IMR-90 (cell line): ENCODE results near the gene LMNTD2. TPM values are rescaled to one million over a fixed set of nuclear protein-coding genes. Genes with fewer than 3 reads are reported as not detected.

Experiments
- ATAC-seq: fragments of 200-7000 bp; cut with Tn5 transposase; 2 replicates; pipeline ENCODE4 v1.9.1; 2020; ENCODE audit warnings: low read depth, mild to moderate bottlenecking, moderate library complexity
- BruUV-seq: library from RNA; stranded (reverse); fragments of 400-500 nt; replicated peaks from 2 replicates; lab custom pipeline; 2021; lab: Mats Ljungman, UMichigan
- CTCF ChIA-PET: fragments of 300-600 bp; formaldehyde crosslinking; extraction: SDS; loops from one replicate; lab custom pipeline; 2021; ENCODE audit warnings: antibody characterized with exemption; lab: Yijun Ruan, JAX
- POLR2A ChIA-PET: fragments of 300-600 bp; sonication (Branson Sonifier 250); formaldehyde crosslinking; loops from one replicate; lab custom pipeline; 2022; ENCODE audit warnings: antibody characterized with exemption; ENCODE audit not compliant: unreplicated experiment; lab: Charles Lee
- DNase-seq: peaks from one replicate; pipeline ENCODE4 v3.0.0; 2013
- H2AFZ ChIP-seq: replicated peaks from 2 replicates; pipeline ENCODE3; 2013; ENCODE audit warnings: low read length, mild to moderate bottlenecking; ENCODE audit not compliant: poor library complexity
- H2AK5ac ChIP-seq: 2 replicates; pipeline ENCODE4 v1.6.1; 2013; ENCODE audit warnings: low read depth, low read length, inconsistent platforms
- H2AK9ac ChIP-seq: replicated peaks from 2 replicates; pipeline ENCODE3; 2013; ENCODE audit warnings: mild to moderate bottlenecking, low read depth, low read length, moderate library complexity; ENCODE audit not compliant: poor library complexity
- H2BK120ac ChIP-seq: 2 replicates; pipeline ENCODE4 v1.6.1; 2013; ENCODE audit warnings: low read depth, low read length, inconsistent platforms
- H2BK15ac ChIP-seq: 3 replicates; pipeline ENCODE4 v1.6.1; 2013; ENCODE audit warnings: low read depth, low read length, inconsistent platforms
- H2BK20ac ChIP-seq: 2 replicates; pipeline ENCODE4 v1.6.1; 2013; ENCODE audit warnings: low read depth, mild to moderate bottlenecking, inconsistent platforms, low read length, moderate library complexity
- H2BK5ac ChIP-seq: 2 replicates; pipeline ENCODE4 v1.6.1; 2013; ENCODE audit warnings: mild to moderate bottlenecking, low read depth, low read length, inconsistent platforms; ENCODE audit not compliant: poor library complexity, severe bottlenecking
- H3K14ac ChIP-seq: replicated peaks from 2 replicates; pipeline ENCODE4 v1.6.1; 2013; ENCODE audit warnings: low read depth, low read length, inconsistent platforms
- H3K18ac ChIP-seq: 2 replicates; pipeline ENCODE4 v1.6.1; 2013; ENCODE audit warnings: low read depth, low read length, control low read depth
- H3K23ac ChIP-seq: 2 replicates; pipeline ENCODE4 v1.6.1; 2013; ENCODE audit warnings: low read depth, low read length, inconsistent platforms
- H3K27ac ChIP-seq: 2 replicates; pipeline ENCODE4 v1.5.1; 2013; ENCODE audit warnings: mild to moderate bottlenecking, control low read depth, low read length; ENCODE audit not compliant: insufficient read depth
- H3K27me3 ChIP-seq: 2 replicates; pipeline ENCODE4 v1.6.1; 2013; ENCODE audit warnings: low read length; ENCODE audit not compliant: control insufficient read depth, insufficient read depth
- H3K36me3 ChIP-seq: 2 replicates; pipeline ENCODE4 v1.6.1; 2013; ENCODE audit warnings: low read length, mixed read lengths; ENCODE audit not compliant: control insufficient read depth, insufficient read depth
- H3K4ac ChIP-seq: 2 replicates; pipeline ENCODE4 v1.6.1; 2013; ENCODE audit warnings: low read depth, low read length, inconsistent platforms
- H3K4me1 ChIP-seq: 2 replicates; pipeline ENCODE4 v1.6.1; 2013; ENCODE audit warnings: low read length, mixed read lengths; ENCODE audit not compliant: control insufficient read depth, insufficient read depth
- H3K4me2 ChIP-seq: 2 replicates; pipeline ENCODE4 v1.6.1; 2013; ENCODE audit warnings: low read depth, mild to moderate bottlenecking, control low read depth, low read length, moderate library complexity
- H3K4me3 ChIP-seq: 2 replicates; pipeline ENCODE4 v1.5.1; 2013; ENCODE audit warnings: low read depth, mild to moderate bottlenecking, control low read depth, low read length, moderate library complexity; ENCODE audit not compliant: insufficient read depth
- H3K56ac ChIP-seq: 2 replicates; pipeline ENCODE4 v1.6.1; 2013; ENCODE audit warnings: low read length, inconsistent platforms; ENCODE audit not compliant: insufficient read depth; ENCODE audit errors: extremely low read depth
- H3K79me1 ChIP-seq, 2 experiments: 2 replicates each; pipeline ENCODE4 v1.6.1; 2013; ENCODE audit warnings: low read length in 2 of 2, inconsistent platforms in 1 of 2, low read depth in 1 of 2
- H3K9ac ChIP-seq: 2 replicates; pipeline ENCODE4 v1.6.1; 2013; ENCODE audit warnings: low read depth, low read length, control low read depth
- H3K9me1 ChIP-seq: 2 replicates; pipeline ENCODE4 v1.6.1; 2013; ENCODE audit warnings: low read length, inconsistent platforms; ENCODE audit not compliant: insufficient read depth
- H3K9me3 ChIP-seq: 2 replicates; pipeline ENCODE4 v1.6.1; 2013; ENCODE audit warnings: low read length; ENCODE audit not compliant: control insufficient read depth, insufficient read depth
- H4K20me1 ChIP-seq: 2 replicates; pipeline ENCODE4 v1.6.1; 2013; ENCODE audit warnings: low read length, inconsistent platforms; ENCODE audit not compliant: insufficient read depth
- H4K5ac ChIP-seq: 2 replicates; pipeline ENCODE4 v1.6.1; 2013; ENCODE audit warnings: mild to moderate bottlenecking, low read depth, low read length, control low read depth
- H4K8ac ChIP-seq, 2 experiments: 2 replicates each; pipeline ENCODE4 v1.6.1; 2013; ENCODE audit warnings: low read depth in 2 of 2, low read length in 2 of 2, control low read depth in 1 of 2, inconsistent platforms in 1 of 2
- H4K91ac ChIP-seq: 2 replicates; pipeline ENCODE4 v1.6.1; 2013; ENCODE audit warnings: low read depth, low read length, inconsistent platforms; ENCODE audit not compliant: insufficient read depth
- FOS ChIP-seq: fragments of 150-350 bp; IDR thresholded peaks from 2 replicates; pipeline ENCODE4 v1.6.1; 2016; ENCODE audit warnings: low read depth, low read length
- SMC3 ChIP-seq: fragments of 150-350 bp; IDR thresholded peaks from 2 replicates; pipeline ENCODE4 v1.6.1; 2016; ENCODE audit warnings: low read depth, mild to moderate bottlenecking, antibody characterized with exemption, low read length, moderate library complexity
- WGBS, 2 experiments: methylation state at CpG; one replicate each; pipeline versions ENCODE4 v1.1.5 to v1.1.7; 2013; ENCODE audit warnings: missing lambda C conversion rate in 2 of 2; ENCODE audit not compliant: insufficient read length in 1 of 2; ENCODE audit errors: extremely low coverage in 2 of 2; 5-methylcytosine and 5-hydroxymethylcytosine counted together
- dilution Hi-C: fragments of 300-500 bp; cut with HindIII; formaldehyde crosslinking; loops from one replicate; pipeline ENCODE4 v1.14.3; 2018; ENCODE audit warnings: low sequenced_read_pairs; ENCODE audit not compliant: unreplicated experiment
- in situ Hi-C: fragments of 300-500 bp; cut with MboI; formaldehyde crosslinking; loops from 3 replicates; pipeline ENCODE4 v1.14.3; 2019; ENCODE audit warnings: low sequenced_read_pairs, inconsistent platforms, mixed read lengths
- intact Hi-C: fragments of 100-400 bp; cut with micrococcal nuclease; formaldehyde crosslinking; loops from 2 replicates; pipeline ENCODE4 v1.10.0; 2022
- polyA plus RNA-seq, 3 experiments: library from polyadenylated mRNA; depleted of rRNA; stranded (reverse); fragments of >200 nt; gene quantifications; 2 replicates each; pipeline ENCODE4 v1.2.3, GENCODE V29; 2012; ENCODE audit warnings: low replicate concordance in 1 of 3
- total RNA-seq: library from RNA; depleted of rRNA; stranded (reverse); fragments of >200 nt; gene quantifications from 2 replicates; pipeline ENCODE4 v1.2.3, GENCODE V29; 2012

The LMNTD2 gene
- total and polyA plus RNA-seq, 2 of the 4 experiments (the other 2 are of a cell fraction) = 0.18 to 1.3 TPM

- Histone ChIP-seq H3K79me1 (peaks cover 2 to 20% of the 10 kb centered on the region in 2 experiments; a peak in 3 of 4 replicates), H2BK5ac (no peak overlapping the region), H3K4ac (peak overlapping the region; percentile 19; the same call in 1 of the 2 replicates), H4K8ac (0 out of 4 replicates have a peak overlapping the region, but pooled peaks of 1 of the 2 experiments have one; percentile 4), H3K18ac (no peak overlapping the region), H2BK15ac (no peak overlapping the region), H4K20me1 (peaks cover 37% of the 10 kb centered on the region), H3K9me3 (no peaks in the 10 kb centered on the region), H3K4me1 (peaks cover 15% of the 10 kb centered on the region), H2AFZ (peak overlapping the region; percentile 96), H4K5ac (no peak overlapping the region), H3K9me1 (peaks cover 15% of the 10 kb centered on the region), H2BK120ac (no peak overlapping the region), H3K27ac (no peak overlapping the region), H4K91ac (no peak overlapping the region), H3K36me3 (peaks cover 3% of the 10 kb centered on the region; the same call in 1 of the 2 replicates), H3K56ac (no peak overlapping the region), H3K9ac (peak overlapping the region; percentile 4; the same call in 1 of the 2 replicates), H3K27me3 (no peaks in the 10 kb centered on the region; the same call in 1 of the 2 replicates), H2BK20ac (no peak overlapping the region), H2AK5ac (peak overlapping the region; percentile 29; the same call in 1 of the 2 replicates), H3K14ac (peak overlapping the region; percentile 51), H3K4me3 (peak overlapping the region; percentile 96), H2AK9ac (peak overlapping the region; percentile 28), H3K23ac (peak overlapping the region; percentile 49; the same call in 1 of the 2 replicates), H3K4me2 (peak overlapping the region; percentile 92)
- no peak for TF ChIP-seq SMC3
- no peak for TF ChIP-seq FOS
- DNase-seq (no peak), ATAC-seq (peak; percentile 0; the same call in 1 of the 2 replicates)
- ChIA-PET CTCF (no interaction called here), POLR2A (no interaction called here)
- in situ Hi-C loops = no loop called here
- 10% methylated on average over 12 of the region's 25 CpGs; no CpG with 5 or more reads in 1 of the 2 experiments for WGBS, 2 experiments
- intact Hi-C loops = no loop called here
- BruUV-seq = no TSS peak
- dilution Hi-C loops = no loop called here
These were observed 14.2 kb upstream of the LMNTD2 start for GRCh38 chr11:574632-575312.
